MCF 10A (cell line): Measurements from ENCODE around the gene MIER1. TPM values are rescaled to one million over a fixed set of nuclear protein-coding genes. Genes with fewer than 3 reads are reported as not detected.
A peak's percentile ranks its signal among the peaks of the same experiment; 100 is the strongest.

Experiments
- BruUV-seq: library from RNA; stranded (reverse); fragments of 400-500 nt; replicated peaks from 2 replicates; lab custom pipeline; 2021; lab: Mats Ljungman, UMichigan
- CTCF ChIA-PET: fragments of 300-600 bp; sonication (Branson Sonifier 250); formaldehyde crosslinking; extraction: SDS; loops from one replicate; lab custom pipeline; 2021; ENCODE audit warnings: antibody characterized with exemption, inconsistent platforms; lab: Yijun Ruan, JAX
- POLR2A ChIA-PET: fragments of 300-600, 350-650 bp; sonication (Branson Sonifier 250); formaldehyde crosslinking; extraction: SDS; loops from one replicate; lab custom pipeline; 2020; ENCODE audit warnings: antibody characterized with exemption, inconsistent platforms; lab: Yijun Ruan, JAX
- DNase-seq: peaks from one replicate; pipeline ENCODE4 v3.0.0-alpha.2; 2018; ENCODE audit not compliant: unreplicated experiment
- H3K27ac Mint-ChIP-seq: one replicate; pipeline ENCODE4 v1.8.0; 2022; ENCODE audit warnings: mild to moderate bottlenecking, low read depth, mixed read lengths; ENCODE audit not compliant: unreplicated experiment
- H3K27me3 Mint-ChIP-seq: one replicate; pipeline ENCODE4 v1.8.0; 2022; ENCODE audit warnings: mixed read lengths; ENCODE audit not compliant: insufficient read depth, unreplicated experiment
- H3K36me3 Mint-ChIP-seq: one replicate; pipeline ENCODE4 v1.8.0; 2022; ENCODE audit warnings: mild to moderate bottlenecking, moderate library complexity, mixed read lengths; ENCODE audit not compliant: insufficient read depth, unreplicated experiment
- H3K4me1 Mint-ChIP-seq: one replicate; pipeline ENCODE4 v1.8.0; 2022; ENCODE audit warnings: mixed read lengths; ENCODE audit not compliant: insufficient read depth, unreplicated experiment
- H3K4me3 Mint-ChIP-seq: one replicate; pipeline ENCODE4 v1.8.0; 2022; ENCODE audit warnings: mild to moderate bottlenecking, moderate library complexity, mixed read lengths; ENCODE audit not compliant: unreplicated experiment
- H3K9me3 Mint-ChIP-seq: one replicate; pipeline ENCODE4 v1.8.0; 2022; ENCODE audit warnings: mixed read lengths; ENCODE audit not compliant: unreplicated experiment
- CTCF ChIP-seq: fragments of 200-600 bp; IDR thresholded peaks from one replicate; pipeline ENCODE4 v1.8.0; 2022; ENCODE audit warnings: antibody characterized with exemption, mild to moderate bottlenecking; ENCODE audit not compliant: unreplicated experiment
- intact Hi-C: fragments of 100-400 bp; cut with micrococcal nuclease; formaldehyde crosslinking; loops from 2 replicates; pipeline ENCODE4 v1.14.1; 2022
- total RNA-seq: library from RNA; stranded (reverse); gene quantifications from 2 replicates; pipeline ENCODE4 v1.2.3, GENCODE V29; 2022

MIER1 gene
- total RNA-seq, 1 experiment from 2014 or later: 36.5 TPM

- Mint-ChIP-seq H3K4me3 (peak overlapping the region; percentile 84), H3K27me3 (no peaks in the 10 kb centered on the region), H3K9me3 (no peaks in the 10 kb centered on the region), H3K4me1 (peaks cover 33% of the 10 kb centered on the region), H3K36me3 (peaks cover 12% of the 10 kb centered on the region), H3K27ac (peak overlapping the region; percentile 99)
- BruUV-seq: no TSS peak
- DNase-seq: no peak
- TF ChIP-seq CTCF: no peak
- ChIA-PET CTCF (interaction anchor here (0.5 to 1.6 kb wide), 7 partner anchors 10 to 1780 kb away, joined by 3 to 5 read pairs (median 3); no protein-coding TSS in a partner anchor), POLR2A (interaction anchor here (0.6 to 6.2 kb wide), 8 partner anchors 9 to 1522 kb away, joined by 3 to 63 read pairs (median 6); no protein-coding TSS in a partner anchor)
- intact Hi-C loops: loop anchor here (1.0 to 10.0 kb wide), 3 partner anchors 165 to 1506 kb away; partner anchors contain the start of genes LEPR and LEPROT
Measured at GRCh38 chr1:66930823-66931174, 6.0 kb downstream of the MIER1 start.

GRCh38 chr1:66931590-66931989 lies 6.8 kb downstream of the MIER1 start:
- Mint-ChIP-seq H3K4me3 (peak overlapping the region; percentile 84), H3K27ac (peak overlapping the region; percentile 99), H3K9me3 (no peaks in the 10 kb centered on the region), H3K36me3 (peaks cover 15% of the 10 kb centered on the region), H3K27me3 (no peaks in the 10 kb centered on the region), H3K4me1 (peaks cover 28% of the 10 kb centered on the region)
- DNase-seq: peak; percentile 30
- no TSS peak for BruUV-seq
- intact Hi-C loops: loop anchor here (5.0 to 10.0 kb wide), 2 partner anchors 369 to 1507 kb away; partner anchors contain the start of genes LEPR and LEPROT
- no peak for TF ChIP-seq CTCF
- POLR2A ChIA-PET: interaction anchor here (0.5 to 6.2 kb wide), 8 partner anchors 7 to 1521 kb away, joined by 3 to 63 read pairs (median 4); partner anchors contain the start of gene DNAI4
- CTCF ChIA-PET: interaction anchor here (0.7 to 1.6 kb wide), 5 partner anchors 9 to 217 kb away, joined by 3 to 6 read pairs (median 4); no protein-coding TSS in a partner anchor

- ChIA-PET CTCF (interaction anchor here (0.6 to 1.6 kb wide), 5 partner anchors 8 to 224 kb away, joined by 3 to 6 read pairs (median 4); no protein-coding TSS in a partner anchor), POLR2A (interaction anchor here (0.5 to 6.2 kb wide), 9 partner anchors 8 to 1563 kb away, joined by 3 to 63 read pairs (median 3); partner anchors contain the start of genes DNAI4 and SLC35D1)
- no TSS peak for BruUV-seq
- Mint-ChIP-seq H3K27ac (peak overlapping the region; percentile 99), H3K9me3 (no peaks in the 10 kb centered on the region), H3K27me3 (no peaks in the 10 kb centered on the region), H3K4me3 (peak overlapping the region; percentile 84), H3K4me1 (peaks cover 28% of the 10 kb centered on the region), H3K36me3 (peaks cover 22% of the 10 kb centered on the region)
- no peak for DNase-seq
- intact Hi-C loops: loop anchor here (5.0 to 10.0 kb wide), 2 partner anchors 370 to 1507 kb away; partner anchors contain the start of genes LEPR and LEPROT
- TF ChIP-seq CTCF: no peak
Measured at GRCh38 chr1:66932291-66932690, 7.5 kb downstream of the MIER1 start.
